Bronchial epithelial cell (primary cell): ENCODE results near the gene RCC2. TPM values are rescaled to one million over a fixed set of nuclear protein-coding genes. Genes with fewer than 3 reads are reported as not detected.

ENCODE experiments used
- DNase-seq: peaks from one replicate; pipeline ENCODE4 v3.0.0-alpha.2; 2010; ENCODE audit warnings: low read depth
- FAIRE-seq: peaks from 2 replicates; lab custom pipeline; 2011; peaks lifted over from hg19 to GRCh38; lab: Jason Lieb, UNC
- H3K27me3 ChIP-seq: 2 replicates; pipeline ENCODE4 v1.5.1; 2011; ENCODE audit warnings: low read length; ENCODE audit not compliant: control insufficient read depth, insufficient read depth
- H3K36me3 ChIP-seq: 2 replicates; pipeline ENCODE4 v1.5.1; 2011; ENCODE audit warnings: low read length; ENCODE audit not compliant: control insufficient read depth, insufficient read depth
- H3K4me3 ChIP-seq: 2 replicates; pipeline ENCODE4 v1.5.1; 2011; ENCODE audit warnings: mild to moderate bottlenecking, low read depth, low read length, control low read depth
- total RNA-seq: library from RNA; depleted of rRNA; stranded (reverse); fragments of >200 nt; gene quantifications from 2 replicates; pipeline ENCODE4 v1.2.1, GENCODE V29; 2014
- TF ChIP-seq, protein P1 (sequence below): IDR thresholded peaks from 2 replicates; pipeline ENCODE4 v1.5.1; 2011; ENCODE audit warnings: mild to moderate bottlenecking, moderate library complexity, low read length, control low read depth, inconsistent platforms; ENCODE audit not compliant: insufficient read depth, severe bottlenecking

Gene RCC2
- total RNA-seq, 1 donor from 2014 or later: 152 TPM

GRCh38 chr1:17365293-17365692 lies 74.2 kb downstream of the RCC2 start:
- FAIRE-seq (peak; percentile 32), DNase-seq (peak; percentile 90)
- Histone ChIP-seq H3K4me3 (no peak overlapping the region), H3K36me3 (no peaks in the 10 kb centered on the region), H3K27me3 (no peaks in the 10 kb centered on the region)
- TF ChIP-seq, protein P1, sequence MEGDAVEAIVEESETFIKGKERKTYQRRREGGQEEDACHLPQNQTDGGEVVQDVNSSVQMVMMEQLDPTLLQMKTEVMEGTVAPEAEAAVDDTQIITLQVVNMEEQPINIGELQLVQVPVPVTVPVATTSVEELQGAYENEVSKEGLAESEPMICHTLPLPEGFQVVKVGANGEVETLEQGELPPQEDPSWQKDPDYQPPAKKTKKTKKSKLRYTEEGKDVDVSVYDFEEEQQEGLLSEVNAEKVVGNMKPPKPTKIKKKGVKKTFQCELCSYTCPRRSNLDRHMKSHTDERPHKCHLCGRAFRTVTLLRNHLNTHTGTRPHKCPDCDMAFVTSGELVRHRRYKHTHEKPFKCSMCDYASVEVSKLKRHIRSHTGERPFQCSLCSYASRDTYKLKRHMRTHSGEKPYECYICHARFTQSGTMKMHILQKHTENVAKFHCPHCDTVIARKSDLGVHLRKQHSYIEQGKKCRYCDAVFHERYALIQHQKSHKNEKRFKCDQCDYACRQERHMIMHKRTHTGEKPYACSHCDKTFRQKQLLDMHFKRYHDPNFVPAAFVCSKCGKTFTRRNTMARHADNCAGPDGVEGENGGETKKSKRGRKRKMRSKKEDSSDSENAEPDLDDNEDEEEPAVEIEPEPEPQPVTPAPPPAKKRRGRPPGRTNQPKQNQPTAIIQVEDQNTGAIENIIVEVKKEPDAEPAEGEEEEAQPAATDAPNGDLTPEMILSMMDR: no peak

DNA sequence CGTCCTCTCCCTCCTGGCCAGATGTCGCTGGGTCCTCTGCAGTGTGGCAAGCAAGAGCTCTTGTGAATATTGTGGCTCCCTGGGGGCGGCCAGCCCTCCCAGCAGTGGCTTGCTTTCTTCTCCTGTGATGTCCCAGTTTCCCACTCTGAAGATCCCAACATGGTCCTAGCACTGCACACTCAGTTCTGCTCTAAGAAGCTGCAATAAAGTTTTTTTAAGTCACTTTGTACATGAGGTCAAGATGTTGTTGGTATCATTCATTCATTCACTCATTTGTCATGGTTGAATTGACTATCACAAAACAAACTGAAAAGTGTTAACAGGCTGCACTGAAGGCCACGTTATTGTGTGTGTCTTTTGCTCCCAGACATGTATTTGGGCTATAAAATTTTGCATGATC lies 75.7 kb downstream of the RCC2 start:
- H3K36me3 ChIP-seq: no peaks in the 10 kb centered on the region
- TF ChIP-seq, protein P1: no peak
- no peak for DNase-seq
- H3K4me3 ChIP-seq: no peak overlapping the region
- no peaks in the 10 kb centered on the region for H3K27me3 ChIP-seq
- no peak for FAIRE-seq

DNA sequence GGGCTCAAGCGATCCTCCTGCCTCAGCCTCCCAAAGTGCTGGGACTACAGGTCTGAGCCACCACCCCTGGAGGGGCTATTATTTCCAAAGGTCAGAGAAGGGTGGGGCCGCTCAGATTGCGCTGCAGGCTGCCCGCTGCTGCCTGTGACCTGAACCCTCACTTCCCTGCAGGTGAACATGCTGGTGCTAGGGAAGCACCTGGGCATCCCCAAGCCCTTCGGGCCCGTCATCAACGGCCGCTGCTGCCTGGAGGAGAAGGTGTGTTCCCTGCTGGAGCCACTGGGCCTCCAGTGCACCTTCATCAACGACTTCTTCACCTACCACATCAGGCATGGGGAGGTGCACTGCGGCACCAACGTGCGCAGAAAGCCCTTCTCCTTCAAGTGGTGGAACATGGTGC lies 76.1 kb downstream of the RCC2 start:
- TF ChIP-seq, protein P1: no peak
- FAIRE-seq (no peak), DNase-seq (no peak)
- Histone ChIP-seq H3K36me3 (no peaks in the 10 kb centered on the region), H3K27me3 (no peaks in the 10 kb centered on the region), H3K4me3 (no peak overlapping the region)

DNA sequence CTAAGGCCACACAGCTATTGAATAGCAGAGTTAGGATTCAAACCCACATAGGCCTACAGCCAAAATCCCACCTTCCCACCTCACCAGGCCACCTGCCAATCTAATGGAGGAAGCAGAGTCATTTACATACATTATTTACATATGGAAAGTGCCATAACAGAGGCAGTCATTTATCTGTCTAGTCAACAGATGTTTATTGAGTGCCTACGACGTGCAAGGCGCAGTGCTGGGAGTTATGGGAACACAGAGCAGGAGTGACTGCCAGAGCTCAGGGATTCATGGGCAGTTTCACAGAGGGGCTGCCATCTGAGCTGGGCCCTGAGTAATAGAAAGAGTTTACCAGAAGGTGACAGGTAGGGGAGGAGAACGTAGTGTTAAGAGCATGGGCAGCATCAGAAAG lies 77.8 kb downstream of the RCC2 start:
- no peaks in the 10 kb centered on the region for H3K36me3 ChIP-seq
- no peak for DNase-seq
- no peak for FAIRE-seq
- TF ChIP-seq, protein P1: no peak
- no peaks in the 10 kb centered on the region for H3K27me3 ChIP-seq
- no peak overlapping the region for H3K4me3 ChIP-seq

GRCh38 chr1:17360272-17360956 lies 79.1 kb downstream of the RCC2 start:
- FAIRE-seq: no peak
- TF ChIP-seq, protein P1: no peak
- Histone ChIP-seq H3K27me3 (no peaks in the 10 kb centered on the region), H3K4me3 (no peak overlapping the region), H3K36me3 (no peaks in the 10 kb centered on the region)
- no peak for DNase-seq

DNA sequence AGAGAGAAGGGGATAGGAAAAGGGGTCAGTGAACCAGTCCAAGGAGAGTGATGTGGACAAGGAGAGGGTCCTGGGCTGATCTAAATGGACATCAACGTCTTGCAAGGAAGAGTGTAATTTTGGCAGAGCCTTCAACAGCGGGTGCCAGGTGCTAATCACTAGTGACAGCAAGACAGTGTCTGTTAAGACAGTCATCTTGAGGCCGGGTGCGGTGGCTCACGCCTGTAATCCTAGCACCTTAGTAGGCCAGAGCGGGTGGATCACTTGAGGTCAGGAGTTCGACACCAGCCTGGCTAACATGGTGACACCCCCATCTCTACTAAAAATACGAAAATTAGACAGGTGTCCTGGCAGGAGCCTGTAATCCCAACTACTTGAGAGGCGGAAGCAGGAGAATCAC lies 79.7 kb downstream of the RCC2 start:
- H3K36me3 ChIP-seq: no peaks in the 10 kb centered on the region
- no peak overlapping the region for H3K4me3 ChIP-seq
- H3K27me3 ChIP-seq: no peaks in the 10 kb centered on the region
- FAIRE-seq: no peak
- no peak for DNase-seq
- TF ChIP-seq, protein P1: no peak
